ENCODE results near the gene PRODH2.

DNA sequence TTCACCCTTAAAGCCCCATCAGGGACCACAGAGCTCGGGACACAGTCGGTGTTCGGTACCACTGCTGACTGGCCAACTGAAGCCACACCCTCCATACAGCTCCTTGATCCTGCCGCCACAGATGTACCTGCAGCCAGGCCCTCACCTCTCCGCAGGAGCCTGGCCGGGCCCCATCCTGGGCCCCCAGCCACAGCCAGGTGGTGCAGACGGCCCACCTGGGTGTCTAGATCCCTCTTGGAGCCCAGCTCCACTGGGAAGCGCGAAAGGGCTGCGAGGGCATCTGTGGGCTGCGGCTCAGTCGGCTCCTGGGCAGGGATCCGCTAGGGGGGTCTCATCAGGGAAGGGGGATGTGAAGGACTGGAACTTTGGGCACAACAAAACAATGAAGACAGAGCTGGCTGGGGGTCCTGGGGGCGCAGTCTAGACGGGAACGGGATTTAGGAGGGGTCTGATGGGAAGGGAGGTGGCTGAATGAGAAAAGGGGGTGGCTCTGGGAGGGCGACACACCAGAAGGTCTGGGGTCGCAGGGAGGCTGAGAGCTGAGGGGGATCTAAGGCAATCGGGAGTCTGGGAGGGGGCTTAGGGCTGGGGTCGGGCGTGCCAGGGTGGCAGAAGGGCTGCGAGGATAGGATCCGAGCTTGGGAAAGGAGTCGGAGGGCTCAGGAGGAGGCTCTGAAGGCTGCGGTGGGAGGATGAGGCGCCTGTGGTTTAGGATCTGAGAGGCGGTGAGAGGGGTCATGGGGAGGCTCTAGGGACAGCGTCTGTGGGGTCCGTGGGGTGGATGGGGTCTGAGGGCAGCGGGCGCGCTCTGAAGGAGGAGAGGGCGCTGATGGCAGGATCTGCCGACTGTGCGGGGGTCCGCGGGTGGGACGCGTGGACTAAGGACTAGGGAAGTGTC lies 15.8 kb downstream of the PRODH2 start:
- TF ChIP-seq, protein P1, sequence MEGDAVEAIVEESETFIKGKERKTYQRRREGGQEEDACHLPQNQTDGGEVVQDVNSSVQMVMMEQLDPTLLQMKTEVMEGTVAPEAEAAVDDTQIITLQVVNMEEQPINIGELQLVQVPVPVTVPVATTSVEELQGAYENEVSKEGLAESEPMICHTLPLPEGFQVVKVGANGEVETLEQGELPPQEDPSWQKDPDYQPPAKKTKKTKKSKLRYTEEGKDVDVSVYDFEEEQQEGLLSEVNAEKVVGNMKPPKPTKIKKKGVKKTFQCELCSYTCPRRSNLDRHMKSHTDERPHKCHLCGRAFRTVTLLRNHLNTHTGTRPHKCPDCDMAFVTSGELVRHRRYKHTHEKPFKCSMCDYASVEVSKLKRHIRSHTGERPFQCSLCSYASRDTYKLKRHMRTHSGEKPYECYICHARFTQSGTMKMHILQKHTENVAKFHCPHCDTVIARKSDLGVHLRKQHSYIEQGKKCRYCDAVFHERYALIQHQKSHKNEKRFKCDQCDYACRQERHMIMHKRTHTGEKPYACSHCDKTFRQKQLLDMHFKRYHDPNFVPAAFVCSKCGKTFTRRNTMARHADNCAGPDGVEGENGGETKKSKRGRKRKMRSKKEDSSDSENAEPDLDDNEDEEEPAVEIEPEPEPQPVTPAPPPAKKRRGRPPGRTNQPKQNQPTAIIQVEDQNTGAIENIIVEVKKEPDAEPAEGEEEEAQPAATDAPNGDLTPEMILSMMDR (IDR thresholded peaks at IDR 0.05 in 2 of 3, conservative IDR thresholded peaks at IDR 0.05 in 1 of 3; ENCODE audit: control insufficient read depth in 2 of 3, extremely low read depth in 1 of 3, insufficient read depth in 1 of 3, low read depth in 3 of 3, low read length in 3 of 3): no peak
- TF ChIP-seq EZH2 (IDR thresholded peaks at IDR 0.05; ENCODE audit: borderline replicate concordance, control insufficient read depth, low read depth, low read length) (no peak), EP300 (IDR thresholded peaks at IDR 0.05; ENCODE audit: borderline replicate concordance in 1 of 2, control insufficient read depth in 1 of 2, low read depth in 2 of 2, low read length in 2 of 2) (no peak), ESRRA (IDR thresholded peaks at IDR 0.05; ENCODE audit: low read length) (no peak), JUND (IDR thresholded peaks at IDR 0.05; ENCODE audit: low read depth, low read length) (no peak), KDM1A (IDR thresholded peaks at IDR 0.05; ENCODE audit: borderline replicate concordance) (no peak), POLR2A (IDR thresholded peaks at IDR 0.05; ENCODE audit: low read depth, low read length) (no peak), FOXM1 (IDR thresholded peaks at IDR 0.05; ENCODE audit: low read depth, low read length) (no peak)
- TF ChIP-seq, protein P2, sequence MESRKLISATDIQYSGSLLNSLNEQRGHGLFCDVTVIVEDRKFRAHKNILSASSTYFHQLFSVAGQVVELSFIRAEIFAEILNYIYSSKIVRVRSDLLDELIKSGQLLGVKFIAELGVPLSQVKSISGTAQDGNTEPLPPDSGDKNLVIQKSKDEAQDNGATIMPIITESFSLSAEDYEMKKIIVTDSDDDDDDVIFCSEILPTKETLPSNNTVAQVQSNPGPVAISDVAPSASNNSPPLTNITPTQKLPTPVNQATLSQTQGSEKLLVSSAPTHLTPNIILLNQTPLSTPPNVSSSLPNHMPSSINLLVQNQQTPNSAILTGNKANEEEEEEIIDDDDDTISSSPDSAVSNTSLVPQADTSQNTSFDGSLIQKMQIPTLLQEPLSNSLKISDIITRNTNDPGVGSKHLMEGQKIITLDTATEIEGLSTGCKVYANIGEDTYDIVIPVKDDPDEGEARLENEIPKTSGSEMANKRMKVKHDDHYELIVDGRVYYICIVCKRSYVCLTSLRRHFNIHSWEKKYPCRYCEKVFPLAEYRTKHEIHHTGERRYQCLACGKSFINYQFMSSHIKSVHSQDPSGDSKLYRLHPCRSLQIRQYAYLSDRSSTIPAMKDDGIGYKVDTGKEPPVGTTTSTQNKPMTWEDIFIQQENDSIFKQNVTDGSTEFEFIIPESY (IDR thresholded peaks at IDR 0.05): no peak
